Measurements from ENCODE around the gene A3GALT2. TPM values are rescaled to one million over a fixed set of nuclear protein-coding genes. Genes with fewer than 3 reads are reported as not detected.

Gene A3GALT2
- total RNA-seq, 1 donor from 2014 or later: not detected

- Mint-ChIP-seq H3K4me3 (no peak overlapping the region), H3K27ac (no peak overlapping the region), H3K27me3 (ENCODE audit: insufficient read depth, low read depth) (peaks cover 7% of the 10 kb centered on the region), H3K36me3 (peaks cover 29% of the 10 kb centered on the region), H3K4me1 (peaks cover 2% of the 10 kb centered on the region), H3K9me3 (peaks cover 2% of the 10 kb centered on the region)
- H3K27me3 ChIP-seq: peaks cover 22% of the 10 kb centered on the region
- H3K79me2 ChIP-seq (ENCODE audit: low read depth): no peaks in the 10 kb centered on the region
- no peak overlapping the region for H2AFZ ChIP-seq (replicated peaks)
- H3K27ac ChIP-seq: no peak overlapping the region
- no peak overlapping the region for H3K4me2 ChIP-seq
- H4K20me1 ChIP-seq (ENCODE audit: low read depth): no peaks in the 10 kb centered on the region
- no peak for DNase-seq (ENCODE audit: low spot score)
- H3K9me3 ChIP-seq (ENCODE audit: low read depth): no peaks in the 10 kb centered on the region
- no peaks in the 10 kb centered on the region for H3K4me1 ChIP-seq
- no peaks in the 10 kb centered on the region for H3K36me3 ChIP-seq
- no peak for TF ChIP-seq CTCF (IDR thresholded peaks at IDR 0.05)
- TF ChIP-seq EZH2phosphoT487 (IDR thresholded peaks at IDR 0.05): no peak
- TF ChIP-seq EZH2 (IDR thresholded peaks at IDR 0.05): no peak
- peaks cover 5% of the 10 kb centered on the region for H3F3A ChIP-seq (ENCODE audit: low read depth)
- no peak overlapping the region for H3K4me3 ChIP-seq
- H3K9ac ChIP-seq: no peak overlapping the region
These were observed 18.6 kb downstream of the A3GALT2 start for GRCh38 chr1:33302325-33302724.

DNA sequence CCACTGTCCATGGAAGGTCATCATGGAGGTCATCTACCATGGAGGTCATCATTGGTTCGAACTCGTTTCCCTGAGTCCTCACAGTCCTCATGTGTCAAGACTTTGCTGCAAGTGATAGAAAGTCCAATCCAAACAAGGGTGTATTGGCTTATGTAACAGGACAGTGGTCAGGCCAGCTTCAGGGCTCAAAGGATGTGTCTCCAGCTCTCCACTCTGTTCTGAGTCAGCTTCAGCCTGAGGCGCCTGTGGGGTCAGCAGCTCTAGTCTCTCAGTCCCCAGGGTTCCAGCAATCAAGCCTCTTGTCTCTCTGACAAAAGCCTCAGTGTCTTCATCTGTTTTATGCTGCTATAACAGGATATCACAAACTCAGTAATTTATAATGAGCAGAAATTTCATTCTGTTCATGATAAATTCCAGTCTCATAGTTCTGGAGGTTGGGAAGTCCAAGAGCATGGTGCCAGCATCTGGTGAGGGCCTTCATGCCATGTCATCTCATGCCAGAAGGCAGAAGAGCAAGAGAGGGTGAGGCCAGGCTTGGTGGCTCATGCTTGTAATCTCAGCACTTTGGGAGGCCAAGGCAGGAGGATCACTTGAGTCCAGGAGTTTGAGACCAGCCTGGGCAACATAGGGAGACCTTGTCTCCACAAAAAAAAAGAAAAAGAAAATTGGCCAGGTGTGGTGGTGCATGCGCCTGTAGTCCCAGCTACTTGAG, 19.5 kb downstream of the A3GALT2 start:
- Mint-ChIP-seq H3K27me3 (ENCODE audit: insufficient read depth, low read depth) (peaks cover 7% of the 10 kb centered on the region), H3K4me3 (no peak overlapping the region), H3K4me1 (peaks cover 2% of the 10 kb centered on the region), H3K27ac (no peak overlapping the region), H3K9me3 (peaks cover 2% of the 10 kb centered on the region), H3K36me3 (peaks cover 36% of the 10 kb centered on the region)
- Histone ChIP-seq H4K20me1 (ENCODE audit: low read depth) (no peaks in the 10 kb centered on the region), H3F3A (ENCODE audit: low read depth) (peaks cover 5% of the 10 kb centered on the region), H3K27me3 (peaks cover 13% of the 10 kb centered on the region), H3K4me3 (no peak overlapping the region), H3K9ac (no peak overlapping the region), H3K9me3 (ENCODE audit: low read depth) (no peaks in the 10 kb centered on the region), H3K27ac (no peak overlapping the region), H2AFZ (replicated peaks) (no peak overlapping the region), H3K4me1 (no peaks in the 10 kb centered on the region), H3K79me2 (ENCODE audit: low read depth) (no peaks in the 10 kb centered on the region), H3K36me3 (no peaks in the 10 kb centered on the region), H3K4me2 (no peak overlapping the region)
- no peak for TF ChIP-seq CTCF (IDR thresholded peaks at IDR 0.05)
- TF ChIP-seq EZH2 (IDR thresholded peaks at IDR 0.05): no peak
- no peak for DNase-seq (ENCODE audit: low spot score)

- Mint-ChIP-seq H3K9me3 (peaks cover 2% of the 10 kb centered on the region), H3K36me3 (peaks cover 38% of the 10 kb centered on the region), H3K27me3 (ENCODE audit: insufficient read depth, low read depth) (peaks cover 4% of the 10 kb centered on the region), H3K4me1 (no peaks in the 10 kb centered on the region), H3K4me3 (no peak overlapping the region), H3K27ac (no peak overlapping the region)
- H4K20me1 ChIP-seq (ENCODE audit: low read depth): no peaks in the 10 kb centered on the region
- H3K4me3 ChIP-seq: no peak overlapping the region
- no peak overlapping the region for H3K9ac ChIP-seq
- no peak for DNase-seq (ENCODE audit: low spot score)
- no peaks in the 10 kb centered on the region for H3K4me1 ChIP-seq
- no peak overlapping the region for H3K27ac ChIP-seq
- peaks cover 5% of the 10 kb centered on the region for H3F3A ChIP-seq (ENCODE audit: low read depth)
- H3K4me2 ChIP-seq: no peak overlapping the region
- TF ChIP-seq CTCF (IDR thresholded peaks at IDR 0.05) (no peak), EZH2 (IDR thresholded peaks at IDR 0.05) (no peak), EZH2phosphoT487 (IDR thresholded peaks at IDR 0.05) (no peak)
- no peaks in the 10 kb centered on the region for H3K79me2 ChIP-seq (ENCODE audit: low read depth)
- no peaks in the 10 kb centered on the region for H3K36me3 ChIP-seq
- peaks cover 6% of the 10 kb centered on the region for H3K27me3 ChIP-seq
- H2AFZ ChIP-seq (replicated peaks): no peak overlapping the region
- H3K9me3 ChIP-seq (ENCODE audit: low read depth): no peaks in the 10 kb centered on the region
These were observed 20.2 kb downstream of the A3GALT2 start for GRCh38 chr1:33300673-33301072.
